GM12801 (cell line): ENCODE measurements around the gene CXCL16.

Experiments
- TF ChIP-seq, protein P1 (sequence below): IDR thresholded peaks from one replicate; pipeline ENCODE4 v1.5.1; 2011; ENCODE audit warnings: control low read depth; ENCODE audit not compliant: insufficient read length; ENCODE audit errors: extremely low read depth

Gene CXCL16

DNA sequence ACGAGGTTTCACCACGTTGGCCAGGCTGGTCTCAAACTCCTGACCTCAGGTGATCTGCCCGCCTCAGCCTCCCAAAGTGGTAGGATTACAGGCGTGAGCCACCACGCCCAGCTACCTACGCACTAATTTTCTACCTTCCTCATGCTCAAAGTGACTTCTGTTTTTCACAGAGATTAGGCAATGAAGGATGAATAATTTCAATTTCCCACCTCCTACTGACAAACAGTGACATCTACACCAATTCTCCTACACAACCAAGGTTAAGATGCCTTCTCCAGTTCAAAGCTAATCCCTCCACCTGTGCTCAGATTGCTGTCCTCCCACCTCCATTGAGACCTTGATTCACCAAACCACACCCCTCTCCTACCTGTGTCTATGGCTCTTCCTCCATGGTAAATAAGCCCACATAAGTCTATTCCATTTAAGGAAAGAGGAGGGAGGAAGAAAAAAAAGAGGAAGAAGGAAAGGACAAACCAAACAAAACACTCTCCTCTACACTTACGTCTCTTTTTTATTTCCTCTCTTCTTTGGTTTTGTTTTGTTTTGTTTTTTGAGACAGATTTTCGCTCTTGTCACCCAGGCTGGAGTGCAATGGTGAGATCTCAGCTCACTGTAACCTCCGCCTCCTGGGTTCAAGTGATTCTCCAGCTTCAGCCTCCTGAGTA, 13.9 kb downstream of the CXCL16 start:
- TF ChIP-seq, protein P1, sequence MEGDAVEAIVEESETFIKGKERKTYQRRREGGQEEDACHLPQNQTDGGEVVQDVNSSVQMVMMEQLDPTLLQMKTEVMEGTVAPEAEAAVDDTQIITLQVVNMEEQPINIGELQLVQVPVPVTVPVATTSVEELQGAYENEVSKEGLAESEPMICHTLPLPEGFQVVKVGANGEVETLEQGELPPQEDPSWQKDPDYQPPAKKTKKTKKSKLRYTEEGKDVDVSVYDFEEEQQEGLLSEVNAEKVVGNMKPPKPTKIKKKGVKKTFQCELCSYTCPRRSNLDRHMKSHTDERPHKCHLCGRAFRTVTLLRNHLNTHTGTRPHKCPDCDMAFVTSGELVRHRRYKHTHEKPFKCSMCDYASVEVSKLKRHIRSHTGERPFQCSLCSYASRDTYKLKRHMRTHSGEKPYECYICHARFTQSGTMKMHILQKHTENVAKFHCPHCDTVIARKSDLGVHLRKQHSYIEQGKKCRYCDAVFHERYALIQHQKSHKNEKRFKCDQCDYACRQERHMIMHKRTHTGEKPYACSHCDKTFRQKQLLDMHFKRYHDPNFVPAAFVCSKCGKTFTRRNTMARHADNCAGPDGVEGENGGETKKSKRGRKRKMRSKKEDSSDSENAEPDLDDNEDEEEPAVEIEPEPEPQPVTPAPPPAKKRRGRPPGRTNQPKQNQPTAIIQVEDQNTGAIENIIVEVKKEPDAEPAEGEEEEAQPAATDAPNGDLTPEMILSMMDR = no peak

DNA sequence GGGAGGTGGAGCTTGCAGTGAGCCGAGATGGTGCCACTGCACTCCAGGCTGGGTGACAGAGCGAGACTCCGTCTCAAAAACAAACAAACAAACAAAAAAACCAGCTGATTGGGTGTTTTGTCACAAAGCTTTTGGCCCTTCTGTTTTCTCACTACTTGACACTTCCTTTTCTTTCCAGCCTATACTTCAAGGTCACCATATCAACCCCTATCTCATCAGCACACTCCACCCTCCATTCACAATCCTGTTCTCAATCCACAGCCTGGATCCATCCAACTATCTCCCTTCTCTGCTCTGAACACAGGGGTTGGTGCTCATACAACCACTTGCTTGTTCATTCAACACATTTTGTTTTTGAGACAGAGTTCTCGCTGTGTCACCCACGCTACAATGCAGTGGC, 15.1 kb downstream of the CXCL16 start:
- TF ChIP-seq, protein P1 = no peak

DNA sequence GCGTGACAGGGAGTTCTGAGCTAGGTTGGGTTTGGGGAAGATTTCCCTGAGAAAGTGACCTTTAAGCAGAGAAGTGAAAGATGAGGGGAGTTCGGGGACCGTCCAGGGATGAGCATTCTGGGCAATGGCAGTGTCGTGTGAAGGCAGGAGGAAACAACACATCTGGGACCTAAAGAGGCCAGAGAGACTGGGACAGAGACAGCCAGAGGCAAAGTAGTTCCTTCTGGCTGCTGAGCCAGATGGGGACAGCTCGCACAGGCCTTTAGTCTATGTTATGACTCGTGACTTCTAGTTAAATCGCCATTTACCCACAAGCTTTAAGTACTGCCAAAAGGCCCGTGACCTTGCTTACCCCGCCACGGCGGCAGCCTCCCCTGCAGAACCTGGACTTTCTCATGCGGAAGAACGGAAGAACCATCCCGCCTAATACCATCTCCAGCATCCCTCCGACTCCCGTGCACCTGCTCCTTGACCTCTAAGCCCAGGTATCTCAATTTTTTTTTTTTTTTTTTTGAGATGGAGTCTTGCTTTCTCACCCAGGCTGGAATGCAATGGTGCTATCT, 17.0 kb downstream of the CXCL16 start:
- TF ChIP-seq, protein P1 = no peak

DNA sequence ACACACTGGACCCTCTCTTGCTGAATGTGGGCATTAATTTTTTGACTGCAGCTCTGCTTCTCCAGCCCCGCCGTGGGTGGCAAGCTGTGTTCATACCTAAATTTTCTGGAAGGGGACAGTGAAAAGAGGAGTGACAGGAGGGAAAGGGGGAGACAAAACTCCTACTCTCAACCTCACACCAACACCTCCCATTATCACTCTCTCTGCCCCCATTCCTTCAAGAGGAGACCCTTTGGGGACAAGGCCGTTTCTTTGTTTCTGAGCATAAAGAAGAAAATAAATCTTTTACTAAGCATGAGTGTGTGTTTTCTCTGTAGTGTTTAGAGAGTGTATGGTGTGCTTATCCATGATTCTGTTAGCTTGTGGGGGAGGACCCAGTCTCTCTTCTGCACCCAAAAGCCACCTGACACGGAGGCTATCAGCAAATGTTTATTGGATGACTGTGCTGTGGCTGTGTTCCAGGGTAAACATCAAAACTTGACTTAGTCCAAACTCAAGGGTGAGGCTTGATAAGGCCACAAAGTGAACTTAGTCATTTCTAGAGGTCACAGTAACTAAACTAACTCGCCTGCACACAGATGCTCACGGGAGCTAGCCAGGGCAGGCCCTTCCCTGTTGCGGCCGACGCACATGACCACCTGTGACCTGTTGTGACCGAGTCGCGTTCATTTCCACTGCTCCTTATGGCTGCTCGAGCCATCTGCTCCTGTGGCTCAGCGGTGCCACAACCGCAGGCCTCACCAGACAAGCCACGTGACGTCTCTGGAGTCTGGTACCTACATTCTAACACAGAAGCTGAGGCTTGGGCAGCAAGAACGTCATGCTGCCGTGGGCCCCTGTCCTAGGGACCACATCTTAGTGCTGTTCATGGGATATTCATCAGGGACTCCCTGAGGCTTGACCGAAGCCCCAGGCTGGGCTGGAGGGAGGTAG, 18.3 kb downstream of the CXCL16 start:
- TF ChIP-seq, protein P1 = no peak

DNA sequence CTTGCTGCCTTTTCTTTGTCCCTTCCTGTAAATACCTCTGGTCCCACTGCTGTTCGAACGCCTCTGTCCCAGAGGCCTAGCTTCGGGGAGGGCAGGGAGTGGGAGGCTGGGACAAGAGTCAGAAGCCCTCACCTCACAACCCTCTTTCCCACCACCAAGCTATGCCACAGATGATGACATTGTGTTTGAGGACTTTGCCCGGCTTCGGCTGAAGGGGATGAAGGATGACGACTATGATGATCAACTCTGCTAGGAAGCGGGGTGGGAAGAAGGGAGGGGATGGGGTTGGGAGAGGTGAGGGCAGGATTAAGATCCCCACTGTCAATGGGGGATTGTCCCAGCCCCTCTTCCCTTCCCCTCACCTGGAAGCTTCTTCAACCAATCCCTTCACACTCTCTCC, 18.9 kb downstream of the CXCL16 start:
- TF ChIP-seq, protein P1 = no peak

DNA sequence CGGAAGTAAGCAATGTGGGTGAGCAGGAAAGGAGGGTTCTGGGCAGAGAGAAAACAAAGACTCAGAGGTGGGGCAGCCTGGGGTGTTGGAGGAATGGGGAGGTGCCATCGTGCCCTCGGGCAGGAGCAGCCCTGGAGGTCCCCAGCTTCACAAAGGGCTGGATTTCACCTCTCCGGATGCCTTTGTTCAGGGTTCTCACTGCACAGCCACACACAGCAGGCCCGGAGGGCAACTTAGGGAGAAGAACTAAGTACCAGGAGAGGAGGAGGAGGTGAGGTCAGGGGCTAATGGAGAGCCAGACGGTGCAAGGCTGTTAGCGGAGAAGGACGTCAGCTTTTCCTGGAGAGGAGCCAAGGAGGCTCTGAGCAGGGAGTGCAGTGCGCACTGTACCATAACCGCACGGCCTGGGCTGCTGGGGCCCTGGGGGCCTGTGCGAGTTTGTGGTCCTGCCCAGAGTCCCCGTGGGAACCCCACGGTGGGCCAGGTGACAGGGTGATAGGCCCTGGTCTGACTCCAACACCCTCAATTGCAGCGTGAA, 20.0 kb downstream of the CXCL16 start:
- TF ChIP-seq, protein P1 = no peak

DNA sequence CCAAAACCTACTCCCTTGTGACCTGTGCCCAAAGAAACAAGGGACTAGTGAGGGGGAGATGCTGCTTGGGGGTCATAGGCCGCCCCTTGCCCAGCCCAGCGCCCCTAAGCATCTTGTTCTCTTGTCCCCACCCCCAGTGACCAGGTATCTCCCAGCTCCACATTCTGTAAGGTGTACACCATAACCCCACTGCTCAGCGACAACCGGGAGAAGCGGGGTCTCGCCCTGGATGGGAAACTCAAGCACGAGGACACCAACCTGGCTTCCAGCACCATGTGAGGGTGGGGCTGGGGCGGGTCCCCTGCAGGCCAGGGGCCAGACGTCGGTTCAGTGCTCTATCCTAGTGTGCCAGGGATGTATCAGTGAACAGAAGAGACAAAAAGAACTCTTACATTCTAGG, 20.6 kb downstream of the CXCL16 start:
- TF ChIP-seq, protein P1 = no peak
